Adrenal gland (tissue), 12 donors: Measurements from ENCODE around the gene DDX6. TPM values are rescaled to one million over a fixed set of nuclear protein-coding genes. Genes with fewer than 3 reads are reported as not detected.
"Not testable (repeated sequence)": the region's sequence is repeated elsewhere in the genome, so short reads cannot be mapped to it uniquely, and the experiment has no call there.

Source experiments
- DNase-seq, 7 donors: peaks; one replicate each; pipeline ENCODE4 v3.0.0-alpha.2; 2019 to 2020
- H3K27ac ChIP-seq, 5 donors: fragments of 200-600 bp; sonication (generic) in 4 of 5; 1 replicate in 3 of 5; 2 replicates in 2 of 5; pipeline versions ENCODE4 v1.5.1 to v1.8.0; 2016 to 2020; ENCODE audit warnings: mild to moderate bottlenecking in 1 of 5
- H3K27me3 ChIP-seq: fragments of 200-600 bp; 2 replicates; pipeline ENCODE4 v1.8.0; 2021
- H3K36me3 ChIP-seq, 2 donors: fragments of 200-600 bp; replicated peaks in 1 of 2; 1 replicate in 1 of 2; 2 replicates in 1 of 2; pipeline versions ENCODE4 v1.5.1 to v1.8.0; 2018 to 2022
- H3K4me1 ChIP-seq, 2 donors: fragments of 200-600 bp; replicated peaks in 1 of 2; 1 replicate in 1 of 2; 2 replicates in 1 of 2; pipeline versions ENCODE4 v1.5.1 to v1.8.0; 2018 to 2021
- H3K4me3 ChIP-seq, 4 donors: fragments of 200-600 bp; sonication (generic) in 3 of 4; one replicate each; pipeline ENCODE4 v1.5.1; 2016 to 2018
- H3K9me3 ChIP-seq, 3 donors: fragments of 200-600 bp; sonication (generic) in 1 of 3; replicated peaks in 1 of 3; 1 replicate in 2 of 3; 2 replicates in 1 of 3; pipeline versions ENCODE4 v1.5.1 to v1.8.0; 2016 to 2021
- CTCF ChIP-seq, 6 experiments: fragments of 450-650 bp in 4 of 6; fragments of 200-600 bp in 2 of 6; sonication (generic) in 1 of 6; IDR thresholded peaks; 1 replicate in 5 of 6; 2 replicates in 1 of 6; pipeline versions ENCODE4 v1.5.1 to v1.8.0; 2016 to 2021; ENCODE audit warnings: antibody characterized with exemption in 6 of 6, mild to moderate bottlenecking in 2 of 6, moderate library complexity in 1 of 6
- POLR2A ChIP-seq, 2 donors: fragments of 450-650 bp; IDR thresholded peaks; one replicate each; pipeline ENCODE4 v1.6.1; 2017; ENCODE audit warnings: antibody characterized with exemption in 2 of 2, mild to moderate bottlenecking in 2 of 2, moderate library complexity in 1 of 2
- WGBS, 4 donors: extraction: QIAGEN DNeasy Blood & Tissue Kit in 2 of 4; methylation state at CpG; one replicate each; pipeline versions ENCODE4 v1.1.5 to v1.1.7; 2013 to 2017; 5-methylcytosine and 5-hydroxymethylcytosine counted together
- intact Hi-C, 2 donors: fragments of 100-400 bp; cut with DNase I; formaldehyde crosslinking; loops; one replicate each; pipeline versions ENCODE4 v1.14.1 to v1.15.0; 2022 to 2023
- polyA plus RNA-seq, 3 donors: library from polyadenylated mRNA; stranded (reverse); fragments of 200-250 nt in 2 of 3; fragments of 350-450 nt in 1 of 3; fragmentation: Illumina TruSeq in 1 of 3; extraction: RNeasy Lipid Tissue Mini Kit (QIAGEN cat#74804) in 1 of 3; gene quantifications; one replicate each; pipeline ENCODE4 v1.2.3, GENCODE V29; 2013 to 2014
- total RNA-seq, 9 donors: library from RNA; depleted of rRNA in 4 of 9; stranded (reverse); fragments of >200 nt in 4 of 9; fragments of 120-200 nt in 1 of 9; fragmentation: NEBNext Ultra II Directional in 1 of 9; extraction: Animal tissue kit (Norgen Biotek cat#: 25700) in 1 of 9; gene quantifications; one replicate each; pipeline versions ENCODE4 v1.1.0 to v1.2.4, GENCODE V29; 2013 to 2023
- donor health status: healthy with polysubstance abuse.
- donor health status: Bipolar disorder and iron deficiency.
- donor health status: DM: yes; HTN: yes; CAD: no.
- donor health status: DM: no; HTN: no; CAD: no.
- donor health status: DM: no; HTN: no; CAD: no.
- donor health status: DM: yes; HTN: yes; CAD: no.

The DDX6 gene
- total and polyA plus RNA-seq, 12 donors, result 17.6 to 138 (median 92.4) TPM

DNA sequence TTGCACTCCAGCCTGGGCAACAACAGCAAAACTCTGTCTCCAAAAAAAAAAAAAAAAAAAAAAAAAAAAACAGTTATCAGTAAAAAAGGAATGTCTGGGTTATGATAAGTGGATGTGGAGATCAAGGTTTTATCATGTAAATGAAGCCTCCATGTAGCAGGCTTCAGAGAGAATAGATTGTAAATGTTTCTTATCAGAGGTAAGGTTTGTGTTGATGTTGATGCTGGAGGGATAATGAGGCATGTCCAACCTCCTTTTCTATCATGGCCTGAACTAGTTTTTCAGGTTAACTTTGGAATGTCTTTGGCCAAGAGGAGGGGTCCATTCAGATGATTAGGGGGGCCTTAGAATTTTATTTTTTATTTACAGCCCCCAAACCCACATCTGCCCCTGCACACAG, 76.1 kb downstream of the DDX6 start:
- no peaks in the 10 kb centered on the region for H3K36me3 ChIP-seq
- intact Hi-C loops, result no loop called here
- H3K4me3 ChIP-seq, result no peak overlapping the region
- no peak for TF ChIP-seq POLR2A (IDR thresholded peaks at IDR 0.05)
- TF ChIP-seq CTCF (IDR thresholded peaks at IDR 0.05), result no peak
- H3K9me3 ChIP-seq, result no peaks in the 10 kb centered on the region
- peaks cover 0 to 11% of the 10 kb centered on the region in 2 donors for H3K4me1 ChIP-seq
- H3K27ac ChIP-seq, result peak overlapping the region in 3 of 5 donors; percentile 25 to 53 (median 46)
- no peaks in the 10 kb centered on the region for H3K27me3 ChIP-seq
- no peak for DNase-seq

DNA sequence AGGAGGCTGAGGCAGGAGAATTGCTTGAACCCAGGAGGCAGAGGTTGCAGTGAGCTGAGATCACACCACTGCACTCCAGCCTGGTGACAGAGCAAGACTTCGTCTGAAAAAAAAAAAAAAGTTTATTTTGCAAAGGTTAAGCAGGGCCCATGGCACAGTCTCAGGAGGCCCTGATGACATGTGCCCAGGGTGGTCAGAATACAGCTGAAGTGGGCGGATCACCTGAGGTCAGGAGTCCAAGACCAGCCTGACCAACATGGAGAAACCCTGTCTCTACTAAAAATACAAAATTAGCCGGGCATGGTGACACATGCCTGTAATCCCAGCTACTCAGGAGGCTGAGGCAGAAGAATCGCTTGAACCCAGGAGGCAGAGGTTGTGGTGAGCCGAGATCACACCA, 76.5 kb downstream of the DDX6 start:
- H3K27ac ChIP-seq, H3K27me3 ChIP-seq, DNase-seq, H3K36me3 ChIP-seq, H3K4me3 ChIP-seq, H3K9me3 ChIP-seq, intact Hi-C loops: not testable (repeated sequence)
- 76 to 94% (median 90%) methylated on average over 5 of the region's 5 CpGs for WGBS, 4 donors
- H3K4me1 ChIP-seq, result peaks cover 0 to 11% of the 10 kb centered on the region in 2 donors

GRCh38 chr11:118708296-118708695, 82.7 kb downstream of the DDX6 start:
- Histone ChIP-seq H3K4me3 (no peak overlapping the region), H3K27ac (no peak overlapping the region), H3K9me3 (no peaks in the 10 kb centered on the region), H3K27me3 (no peaks in the 10 kb centered on the region), H3K4me1 (peaks cover 0 to 7% of the 10 kb centered on the region in 2 donors), H3K36me3 (no peaks in the 10 kb centered on the region)
- intact Hi-C loops, result loop anchor here in 1 of 2 donors (10.0 kb wide), 1 partner anchor 157 kb away; no protein-coding TSS in a partner anchor
- WGBS, 4 donors, result 73 to 82% (median 79%) methylated on average over 6 of the region's 6 CpGs
- peak in 1 of 7 donors; percentile 11 for DNase-seq
- TF ChIP-seq CTCF (IDR thresholded peaks at IDR 0.05), result no peak
- TF ChIP-seq POLR2A (IDR thresholded peaks at IDR 0.05), result no peak

DNA sequence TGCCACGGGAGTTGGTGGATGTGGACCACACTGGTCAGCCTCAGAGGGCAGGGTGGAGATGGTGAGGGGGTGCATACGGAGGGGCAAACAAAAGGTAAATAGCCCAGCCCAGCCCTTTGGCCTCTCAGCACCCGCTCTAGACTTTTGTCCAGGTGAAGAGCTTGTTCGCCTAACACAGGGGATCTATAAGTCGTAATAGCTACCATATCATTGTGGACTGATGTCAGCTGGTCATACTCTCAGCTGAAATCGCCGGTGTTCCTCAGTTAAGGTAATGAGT, 84.5 kb downstream of the DDX6 start:
- no peak for DNase-seq
- H3K4me3 ChIP-seq, result no peak overlapping the region
- H3K4me1 ChIP-seq, result peaks cover 0 to 7% of the 10 kb centered on the region in 2 donors
- H3K36me3 ChIP-seq, result no peaks in the 10 kb centered on the region
- WGBS, 4 donors, result 82 to 96% (median 88%) methylated on average over 7 of the region's 7 CpGs
- no peaks in the 10 kb centered on the region for H3K9me3 ChIP-seq
- no peaks in the 10 kb centered on the region for H3K27me3 ChIP-seq
- intact Hi-C loops, result loop anchor here in 1 of 2 donors (10.0 kb wide), 1 partner anchor 158 kb away; no protein-coding TSS in a partner anchor
- no peak for TF ChIP-seq CTCF (IDR thresholded peaks at IDR 0.05)
- TF ChIP-seq POLR2A (IDR thresholded peaks at IDR 0.05), result no peak
- H3K27ac ChIP-seq, result no peak overlapping the region

GRCh38 chr11:118705791-118706545, 85.0 kb downstream of the DDX6 start:
- no peaks in the 10 kb centered on the region for H3K27me3 ChIP-seq
- no peak for TF ChIP-seq POLR2A (IDR thresholded peaks at IDR 0.05)
- no peak for TF ChIP-seq CTCF (IDR thresholded peaks at IDR 0.05)
- H3K27ac ChIP-seq, result no peak overlapping the region
- peak in 1 of 7 donors; percentile 51 for DNase-seq
- H3K4me1 ChIP-seq, result peaks cover 0 to 7% of the 10 kb centered on the region in 2 donors
- intact Hi-C loops, result loop anchor here in 1 of 2 donors (10.0 kb wide), 1 partner anchor 159 kb away; no protein-coding TSS in a partner anchor
- WGBS, 4 donors, result 67 to 72% (median 71%) methylated on average over 12 of the region's 12 CpGs
- no peak overlapping the region for H3K4me3 ChIP-seq
- no peaks in the 10 kb centered on the region for H3K9me3 ChIP-seq
- H3K36me3 ChIP-seq, result no peaks in the 10 kb centered on the region
